ENCODE results near the gene SLC2A4RG. TPM values are rescaled to one million over a fixed set of nuclear protein-coding genes. Genes with fewer than 3 reads are reported as not detected.

SLC2A4RG gene
- total RNA-seq, 1 donor from 2014 or later: 59.7 TPM

- Mint-ChIP-seq H3K4me1 (ENCODE audit: low read depth) (peaks cover 11% of the 10 kb centered on the region), H3K36me3 (ENCODE audit: insufficient read depth) (peaks cover 30% of the 10 kb centered on the region), H3K27me3 (no peaks in the 10 kb centered on the region), H3K9me3 (ENCODE audit: low read depth) (peaks cover 5% of the 10 kb centered on the region), H3K4me3 (ENCODE audit: low read depth) (peak overlapping the region; percentile 77), H3K27ac (peak overlapping the region; percentile 81)
- TF ChIP-seq CTCF (IDR thresholded peaks at IDR 0.05; ENCODE audit: unreplicated experiment): no peak
- no peak for DNase-seq (ENCODE audit: low spot score, unreplicated experiment)
Measured at GRCh38 chr20:63708301-63709148, 31.1 kb upstream of the SLC2A4RG start.

- Mint-ChIP-seq H3K4me1 (ENCODE audit: low read depth) (peaks cover 11% of the 10 kb centered on the region), H3K36me3 (ENCODE audit: insufficient read depth) (peaks cover 32% of the 10 kb centered on the region), H3K4me3 (ENCODE audit: low read depth) (peak overlapping the region; percentile 77), H3K27ac (no peak overlapping the region), H3K27me3 (no peaks in the 10 kb centered on the region), H3K9me3 (ENCODE audit: low read depth) (peaks cover 5% of the 10 kb centered on the region)
- no peak for TF ChIP-seq CTCF (IDR thresholded peaks at IDR 0.05; ENCODE audit: unreplicated experiment)
- no peak for DNase-seq (ENCODE audit: low spot score, unreplicated experiment)
Measured at GRCh38 chr20:63709149-63709527, 30.4 kb upstream of the SLC2A4RG start.

- H3K9me3 Mint-ChIP-seq (ENCODE audit: low read depth): peaks cover 9% of the 10 kb centered on the region
Measured at GRCh38 chr20:63711085-63711645, 28.4 kb upstream of the SLC2A4RG start.

DNA sequence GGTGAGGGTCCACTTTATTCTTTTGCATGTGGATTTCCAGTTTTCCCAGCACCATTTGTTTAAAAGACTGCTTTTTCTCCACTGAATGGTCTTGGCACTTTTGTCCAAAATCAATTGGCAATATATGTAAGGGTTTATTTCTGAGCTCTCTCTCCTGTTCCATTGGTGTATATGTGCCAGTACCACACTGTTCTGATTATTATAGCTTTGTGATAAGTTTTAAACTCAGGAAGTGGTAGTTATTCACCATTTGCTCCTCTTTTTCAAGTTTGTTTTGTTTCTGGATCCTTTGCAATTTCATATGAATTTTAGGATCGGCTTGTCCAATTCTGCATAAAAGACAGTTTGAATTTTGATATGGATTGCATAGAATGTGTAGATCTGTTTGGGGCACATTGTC lies 27.4 kb upstream of the SLC2A4RG start:
- no peak for TF ChIP-seq CTCF (IDR thresholded peaks at IDR 0.05; ENCODE audit: unreplicated experiment)
- H3K9me3 Mint-ChIP-seq (ENCODE audit: low read depth): peaks cover 9% of the 10 kb centered on the region
- no peaks in the 10 kb centered on the region for H3K27me3 Mint-ChIP-seq
- no peak for DNase-seq (ENCODE audit: low spot score, unreplicated experiment)
- H3K36me3 Mint-ChIP-seq (ENCODE audit: insufficient read depth): peaks cover 44% of the 10 kb centered on the region
- no peak overlapping the region for H3K27ac Mint-ChIP-seq
- peaks cover 6% of the 10 kb centered on the region for H3K4me1 Mint-ChIP-seq (ENCODE audit: low read depth)
- no peak overlapping the region for H3K4me3 Mint-ChIP-seq (ENCODE audit: low read depth)

More at GRCh38 chr20:63711085-63711645, 28.4 kb upstream of the SLC2A4RG start:
- Mint-ChIP-seq H3K4me3 (ENCODE audit: low read depth) (peak overlapping the region; percentile 54), H3K27ac (no peak overlapping the region), H3K4me1 (ENCODE audit: low read depth) (peaks cover 11% of the 10 kb centered on the region), H3K27me3 (no peaks in the 10 kb centered on the region), H3K36me3 (ENCODE audit: insufficient read depth) (peaks cover 40% of the 10 kb centered on the region)
- no peak for DNase-seq (ENCODE audit: low spot score, unreplicated experiment)
- TF ChIP-seq CTCF (IDR thresholded peaks at IDR 0.05; ENCODE audit: unreplicated experiment): no peak

GRCh38 chr20:63714858-63715257 lies 24.7 kb upstream of the SLC2A4RG start:
- Mint-ChIP-seq H3K9me3 (ENCODE audit: low read depth) (peaks cover 9% of the 10 kb centered on the region), H3K27ac (no peak overlapping the region), H3K4me3 (ENCODE audit: low read depth) (no peak overlapping the region), H3K4me1 (ENCODE audit: low read depth) (peaks cover 2% of the 10 kb centered on the region), H3K27me3 (no peaks in the 10 kb centered on the region), H3K36me3 (ENCODE audit: insufficient read depth) (peaks cover 50% of the 10 kb centered on the region)
- no peak for TF ChIP-seq CTCF (IDR thresholded peaks at IDR 0.05; ENCODE audit: unreplicated experiment)
- no peak for DNase-seq (ENCODE audit: low spot score, unreplicated experiment)

Data from progenitor cell of endocrine pancreas (in vitro differentiated cells).